GM12892 (cell line): ENCODE results near the gene ARHGAP10.

ENCODE experiments used
- DNase-seq: peaks from one replicate; pipeline ENCODE4 v3.0.0; 2011; ENCODE audit not compliant: insufficient read length
- FAIRE-seq: peaks from 2 replicates; lab custom pipeline; 2011; peaks lifted over from hg19 to GRCh38; lab: Jason Lieb, UNC
- POLR2A ChIP-seq: IDR thresholded peaks from 2 replicates; pipeline ENCODE4 v1.6.1; 2011; ENCODE audit warnings: low read depth, low read length, control low read depth
- POLR2AphosphoS5 ChIP-seq: IDR thresholded peaks from 2 replicates; pipeline ENCODE4 v1.6.1; 2011; ENCODE audit warnings: low read depth, low read length, control low read depth
- TAF1 ChIP-seq: IDR thresholded peaks from 2 replicates; pipeline ENCODE4 v1.6.1; 2011; ENCODE audit warnings: low read depth, mild to moderate bottlenecking, control low read depth, low read length, borderline replicate concordance

The ARHGAP10 gene

DNA sequence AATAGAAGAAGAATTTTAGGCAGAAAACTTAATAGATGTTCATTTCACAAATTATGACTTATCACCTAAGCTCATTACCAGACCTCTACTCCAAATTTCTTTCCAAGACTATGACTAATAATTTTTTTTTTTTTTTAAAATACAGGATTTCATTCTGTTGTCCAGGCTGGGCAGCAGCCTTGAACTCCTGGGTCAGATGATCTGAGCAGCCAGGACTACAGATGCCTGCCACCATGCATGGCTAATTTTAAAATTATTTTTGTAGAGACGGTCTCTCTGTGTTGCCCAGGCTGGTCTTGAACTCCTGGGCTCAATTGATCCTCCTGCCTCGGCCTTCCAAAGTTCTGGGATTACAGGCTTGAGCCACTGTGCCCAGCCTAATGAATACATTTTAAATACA, 119.2 kb downstream of the ARHGAP10 start:
- TF ChIP-seq TAF1: no peak
- TF ChIP-seq POLR2A: no peak
- no peak for FAIRE-seq
- no peak for DNase-seq

DNA sequence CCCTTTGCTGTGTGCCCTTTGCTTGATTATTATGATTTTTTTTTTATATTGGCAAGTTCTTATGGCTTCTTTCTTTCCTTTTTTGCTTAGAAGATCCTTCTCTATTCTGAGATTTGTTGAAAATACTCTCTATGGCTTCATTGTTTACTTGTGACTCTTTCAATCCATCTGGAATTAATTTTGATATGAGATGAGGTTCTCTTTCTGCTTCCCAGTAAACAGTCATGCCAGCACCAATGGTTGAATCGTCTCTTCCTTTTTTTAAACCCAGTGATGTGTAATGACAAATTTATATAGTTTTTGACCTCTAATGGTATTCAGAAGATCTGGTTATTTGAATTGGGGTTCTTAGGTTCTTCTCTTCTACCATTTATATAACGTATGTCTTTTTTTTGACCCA, 121.8 kb downstream of the ARHGAP10 start:
- DNase-seq (no peak), FAIRE-seq (no peak)
- no peak for TF ChIP-seq POLR2A
- no peak for TF ChIP-seq TAF1
- no peak for TF ChIP-seq POLR2AphosphoS5

DNA sequence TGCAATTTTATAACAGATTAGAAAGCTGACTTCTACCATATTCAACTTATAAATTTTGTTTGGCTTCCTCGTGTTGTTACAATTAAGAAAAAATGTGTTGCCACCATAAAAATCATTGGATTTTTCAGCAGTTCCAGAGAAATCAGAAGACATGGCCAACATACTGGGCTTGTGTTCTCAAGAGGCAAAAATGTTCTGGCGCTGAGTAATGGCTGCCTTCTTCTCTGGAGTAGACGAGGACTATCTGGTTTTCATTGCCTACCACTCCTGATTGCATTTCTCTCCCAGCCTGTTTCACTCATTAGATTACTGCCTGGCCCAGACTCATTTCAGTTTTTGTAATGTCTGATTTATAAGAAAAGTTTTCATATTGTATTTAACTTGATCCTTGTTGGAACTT, 122.3 kb downstream of the ARHGAP10 start:
- no peak for TF ChIP-seq TAF1
- no peak for TF ChIP-seq POLR2AphosphoS5
- TF ChIP-seq POLR2A: no peak
- DNase-seq (no peak), FAIRE-seq (no peak)

DNA sequence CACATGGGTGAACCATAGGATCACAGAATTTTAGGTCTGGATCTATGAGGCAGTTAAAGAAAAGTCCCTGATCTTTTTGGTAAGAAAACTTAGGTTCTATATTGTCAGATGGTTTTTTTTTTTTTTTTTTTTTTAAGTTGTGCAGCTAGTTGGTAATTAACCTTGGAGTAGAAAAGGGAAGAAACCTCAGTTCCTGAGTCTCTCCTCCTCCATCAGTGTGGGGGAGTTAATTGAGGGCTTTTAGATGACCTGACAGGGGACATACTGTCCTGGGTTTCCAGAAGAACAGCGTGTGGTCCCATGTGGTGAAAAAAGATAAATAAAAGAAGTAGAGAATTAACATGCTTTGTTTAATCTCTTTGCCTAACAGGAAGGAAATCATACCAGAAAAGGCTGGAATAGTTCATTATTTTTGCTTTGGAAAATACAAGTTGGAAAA, 123.7 kb downstream of the ARHGAP10 start:
- TF ChIP-seq POLR2A (no peak), POLR2AphosphoS5 (no peak), TAF1 (no peak)
- FAIRE-seq: no peak
- DNase-seq: no peak

DNA sequence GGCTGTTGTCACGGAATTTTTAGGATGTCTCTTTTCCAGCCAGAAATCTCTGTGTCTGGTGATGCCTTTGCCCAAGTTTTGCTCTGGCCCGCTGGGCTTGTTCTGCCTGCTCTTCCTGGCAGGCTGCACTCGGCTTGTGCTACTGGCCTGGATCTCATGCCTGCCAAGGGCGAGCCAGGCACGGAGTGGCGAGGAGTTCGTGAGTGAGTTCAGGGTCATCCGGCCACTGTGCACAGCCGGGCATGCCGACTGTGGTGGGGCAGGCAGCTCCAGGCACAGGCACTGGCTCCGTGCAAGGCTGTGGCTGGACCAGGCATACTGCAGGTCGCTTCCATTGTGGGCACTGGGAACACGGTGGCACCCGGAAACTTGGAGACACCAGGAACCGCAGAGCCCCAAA, 129.1 kb downstream of the ARHGAP10 start:
- FAIRE-seq (no peak), DNase-seq (no peak)
- TF ChIP-seq POLR2A (no peak), POLR2AphosphoS5 (no peak)

DNA sequence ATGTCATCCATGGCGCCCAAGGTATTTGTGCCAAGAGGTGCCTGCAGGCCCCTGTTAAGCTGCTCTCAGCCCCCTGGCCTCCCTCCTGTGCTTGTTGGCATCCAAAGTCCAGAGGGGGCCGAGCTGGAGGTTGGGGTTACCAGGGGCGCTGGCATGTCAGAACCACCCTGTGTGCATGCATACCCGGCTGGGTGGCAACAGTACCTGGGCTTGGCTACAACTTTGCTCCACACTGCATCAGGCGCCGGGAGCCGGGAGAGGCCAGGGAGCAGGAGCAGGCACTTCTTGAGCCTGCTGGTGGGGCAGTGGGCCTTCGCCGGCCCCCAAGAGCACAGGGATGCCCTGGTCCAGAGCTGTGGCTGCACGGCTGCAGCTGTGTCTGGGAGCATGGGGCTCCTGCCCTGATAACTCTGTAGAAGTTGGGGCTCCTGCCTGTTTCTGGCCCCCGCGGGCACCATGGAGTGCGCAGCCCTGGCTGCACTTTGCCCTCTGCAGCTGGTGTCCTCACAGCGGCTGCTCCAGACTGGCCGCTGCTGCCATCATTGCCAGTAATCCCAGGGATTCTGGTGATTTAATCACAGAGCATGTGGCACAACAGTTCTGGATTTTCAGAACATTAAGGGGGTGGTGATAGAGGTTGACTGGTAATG, 130.3 kb downstream of the ARHGAP10 start:
- FAIRE-seq (no peak), DNase-seq (no peak)

GRCh38 chr4:147863111-147863747, 131.3 kb downstream of the ARHGAP10 start:
- no peak for TF ChIP-seq POLR2A
- no peak for TF ChIP-seq POLR2AphosphoS5
- no peak for TF ChIP-seq TAF1
- no peak for DNase-seq
- FAIRE-seq: peak; percentile 56

More for the DNA sequence above, 130.3 kb downstream of the ARHGAP10 start:
- TF ChIP-seq TAF1: no peak
- TF ChIP-seq POLR2A: no peak
- no peak for TF ChIP-seq POLR2AphosphoS5

GRCh38 chr4:147863808-147864472, 132.1 kb downstream of the ARHGAP10 start:
- FAIRE-seq (no peak), DNase-seq (no peak)
- TF ChIP-seq POLR2A (no peak), POLR2AphosphoS5 (no peak), TAF1 (no peak)

DNA sequence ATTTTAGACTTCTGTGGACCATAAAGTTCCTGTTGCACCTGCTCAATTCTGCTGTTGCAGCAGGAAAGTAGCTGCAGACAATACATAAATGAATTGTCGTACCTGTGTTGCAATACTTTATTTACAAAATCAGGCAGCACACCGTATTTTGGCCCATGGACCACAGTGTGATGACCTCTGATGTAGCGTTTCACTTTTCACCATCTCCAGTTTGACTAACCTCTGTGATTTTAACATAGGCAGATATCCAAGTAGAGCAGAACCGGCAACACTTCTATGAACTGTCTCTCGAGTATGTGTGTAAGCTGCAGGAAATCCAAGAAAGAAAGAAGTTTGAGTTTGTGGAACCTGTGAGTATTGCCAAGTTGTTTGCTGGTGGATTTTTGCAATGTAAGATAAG, 132.7 kb downstream of the ARHGAP10 start:
- DNase-seq (no peak), FAIRE-seq (peak; percentile 42)
- TF ChIP-seq TAF1 (no peak), POLR2AphosphoS5 (no peak), POLR2A (no peak)

DNA sequence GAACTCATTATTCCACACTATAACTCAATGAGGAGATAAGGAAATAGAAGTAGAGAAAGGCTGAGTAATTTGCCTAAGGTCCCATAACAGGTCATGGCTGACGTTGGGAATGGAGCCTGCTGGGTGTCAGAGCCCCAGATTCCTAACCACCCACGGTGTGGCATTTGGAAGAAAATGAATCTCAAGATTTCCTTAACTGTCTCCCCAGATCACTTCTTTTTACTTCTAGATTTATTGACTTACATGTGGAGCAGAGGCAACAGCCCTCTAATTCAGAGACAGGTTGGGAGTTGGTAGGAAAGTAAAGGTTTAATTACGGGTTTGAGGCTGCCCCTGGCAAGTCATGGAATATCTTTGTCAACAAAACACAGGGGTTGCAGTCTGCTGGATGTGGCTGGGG, 134.0 kb downstream of the ARHGAP10 start:
- FAIRE-seq (no peak), DNase-seq (no peak)
- TF ChIP-seq TAF1 (no peak), POLR2A (no peak), POLR2AphosphoS5 (no peak)

DNA sequence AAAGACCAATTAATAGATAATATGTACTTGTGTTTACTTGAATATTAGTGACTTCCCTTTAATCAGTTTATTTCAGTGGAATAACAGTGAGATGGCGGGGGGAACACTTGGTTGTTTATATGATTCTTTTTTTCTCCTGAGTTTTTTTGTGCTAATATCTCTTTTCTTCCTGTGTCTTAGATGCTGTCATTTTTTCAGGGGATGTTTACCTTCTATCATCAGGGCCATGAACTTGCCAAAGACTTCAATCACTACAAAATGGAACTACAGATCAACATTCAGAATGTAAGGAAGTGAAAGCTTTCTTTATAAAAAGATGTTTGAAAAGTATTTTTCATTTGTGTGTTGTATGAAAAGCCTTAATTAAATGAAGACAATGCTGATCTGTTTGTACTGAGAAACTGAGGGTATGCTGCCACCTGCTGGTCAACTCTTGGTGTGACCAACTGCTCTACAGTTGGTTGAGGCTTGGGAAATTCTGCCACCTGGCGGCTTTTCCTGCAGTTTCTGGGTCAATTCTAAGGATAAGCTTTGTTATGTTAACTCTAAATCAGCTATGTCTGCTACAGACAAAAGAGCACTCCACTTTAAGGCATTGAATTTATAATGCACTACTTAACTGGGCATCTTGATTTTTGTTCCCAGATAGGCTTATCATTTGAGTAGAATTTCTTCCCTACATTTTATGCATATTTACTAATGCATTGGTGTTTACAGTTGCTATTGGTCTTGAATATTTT, 134.8 kb downstream of the ARHGAP10 start:
- TF ChIP-seq TAF1: no peak
- TF ChIP-seq POLR2AphosphoS5: no peak
- no peak for TF ChIP-seq POLR2A
- peak; percentile 97 for FAIRE-seq
- DNase-seq: peak; percentile 39

GRCh38 chr4:147874109-147874508, 142.2 kb downstream of the ARHGAP10 start:
- TF ChIP-seq POLR2A (no peak), POLR2AphosphoS5 (no peak), TAF1 (no peak)
- no peak for DNase-seq
- FAIRE-seq: no peak

- no peak for DNase-seq
- FAIRE-seq: no peak
- TF ChIP-seq TAF1 (no peak), POLR2AphosphoS5 (no peak), POLR2A (no peak)
Observed at GRCh38 chr4:147877308-147877771, 145.5 kb downstream of the ARHGAP10 start.
